Keratinocyte (primary cell): ENCODE data around the gene RFX8.

Experiments used
- EZH2 ChIP-seq: IDR thresholded peaks from one replicate; pipeline ENCODE4 v1.6.1; 2012; ENCODE audit warnings: inconsistent platforms, mild to moderate bottlenecking, low read length, moderate library complexity
- TF ChIP-seq, protein P1 (sequence below), 3 experiments: IDR thresholded peaks in 1 of 3; conservative IDR thresholded peaks in 1 of 3; optimal IDR thresholded peaks in 1 of 3; 2 replicates in 2 of 3; 3 replicates in 1 of 3; pipeline versions ENCODE3 to v1.5.1; 2011; ENCODE audit warnings: low read length in 3 of 3, mild to moderate bottlenecking in 3 of 3, moderate library complexity in 2 of 3, control low read depth in 1 of 3, inconsistent platforms in 1 of 3; ENCODE audit not compliant: insufficient read depth in 2 of 3; ENCODE audit errors: extremely low read depth in 1 of 3

DNA sequence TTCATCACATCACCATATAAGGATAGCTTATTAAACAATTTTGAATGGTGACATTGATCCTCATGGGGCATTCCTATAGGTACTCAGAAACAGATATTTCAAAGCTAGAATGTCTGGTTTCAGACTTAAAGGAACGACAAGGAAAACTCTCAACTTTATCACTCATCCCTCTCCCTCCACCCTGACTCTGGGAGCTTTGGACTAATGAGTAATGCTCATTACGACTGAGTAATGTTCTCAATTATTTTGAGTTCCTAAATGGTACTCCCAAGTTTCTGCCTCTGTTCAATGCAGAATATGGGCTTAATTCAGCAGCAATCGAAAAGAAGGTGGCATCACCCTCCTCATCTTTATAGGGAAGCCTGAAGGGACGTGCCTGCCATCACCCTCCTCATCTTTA is 43.4 kb downstream of the RFX8 start:
- TF ChIP-seq, protein P1, sequence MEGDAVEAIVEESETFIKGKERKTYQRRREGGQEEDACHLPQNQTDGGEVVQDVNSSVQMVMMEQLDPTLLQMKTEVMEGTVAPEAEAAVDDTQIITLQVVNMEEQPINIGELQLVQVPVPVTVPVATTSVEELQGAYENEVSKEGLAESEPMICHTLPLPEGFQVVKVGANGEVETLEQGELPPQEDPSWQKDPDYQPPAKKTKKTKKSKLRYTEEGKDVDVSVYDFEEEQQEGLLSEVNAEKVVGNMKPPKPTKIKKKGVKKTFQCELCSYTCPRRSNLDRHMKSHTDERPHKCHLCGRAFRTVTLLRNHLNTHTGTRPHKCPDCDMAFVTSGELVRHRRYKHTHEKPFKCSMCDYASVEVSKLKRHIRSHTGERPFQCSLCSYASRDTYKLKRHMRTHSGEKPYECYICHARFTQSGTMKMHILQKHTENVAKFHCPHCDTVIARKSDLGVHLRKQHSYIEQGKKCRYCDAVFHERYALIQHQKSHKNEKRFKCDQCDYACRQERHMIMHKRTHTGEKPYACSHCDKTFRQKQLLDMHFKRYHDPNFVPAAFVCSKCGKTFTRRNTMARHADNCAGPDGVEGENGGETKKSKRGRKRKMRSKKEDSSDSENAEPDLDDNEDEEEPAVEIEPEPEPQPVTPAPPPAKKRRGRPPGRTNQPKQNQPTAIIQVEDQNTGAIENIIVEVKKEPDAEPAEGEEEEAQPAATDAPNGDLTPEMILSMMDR (optimal IDR thresholded peaks at IDR 0.05 in 1 of 3, IDR thresholded peaks at IDR 0.05 in 1 of 3, conservative IDR thresholded peaks at IDR 0.05 in 1 of 3; ENCODE audit: extremely low read depth in 1 of 3, insufficient read depth in 2 of 3, low read length in 3 of 3) = no peak
- TF ChIP-seq EZH2 = no peak
